Lower leg skin (tissue), 3 donors: ENCODE data around the gene FOXP4.

Experiments
- POLR2A ChIP-seq, 2 donors: fragments of 450-650 bp; IDR thresholded peaks; one replicate each; pipeline ENCODE4 v1.6.1; 2016 to 2017; ENCODE audit warnings: antibody characterized with exemption in 2 of 2, mild to moderate bottlenecking in 1 of 2, moderate library complexity in 1 of 2
- TF ChIP-seq, protein P1 (sequence below), 3 donors: fragments of 450-650 bp; IDR thresholded peaks; one replicate each; pipeline ENCODE4 v1.5.1; 2016; ENCODE audit warnings: antibody characterized with exemption in 3 of 3, mild to moderate bottlenecking in 3 of 3, moderate library complexity in 2 of 3

DNA sequence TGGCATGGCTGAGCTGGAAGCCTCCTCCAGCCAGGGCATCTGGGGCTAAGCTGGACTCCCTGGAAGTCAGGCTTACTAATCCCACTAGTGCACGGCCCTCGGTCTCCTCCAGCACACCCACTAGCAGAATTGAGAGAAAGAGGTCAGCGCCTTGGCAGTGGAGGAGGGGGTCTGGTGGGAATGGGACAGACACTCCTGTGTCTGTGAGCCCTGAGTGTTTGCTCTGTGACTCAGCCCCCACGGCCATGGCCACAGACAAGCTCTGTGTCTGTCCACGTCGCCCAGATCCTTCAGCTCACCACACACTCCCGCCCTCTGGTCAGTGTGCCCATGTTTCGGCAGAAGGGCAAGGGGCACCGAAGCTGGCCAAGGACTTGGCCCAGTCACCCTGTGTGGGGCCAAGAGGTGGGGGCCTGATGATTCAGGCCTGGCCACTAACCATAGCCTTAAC is 100.9 kb downstream of the FOXP4 start:
- TF ChIP-seq POLR2A (IDR thresholded peaks at IDR 0.05) = no peak
- TF ChIP-seq, protein P1, sequence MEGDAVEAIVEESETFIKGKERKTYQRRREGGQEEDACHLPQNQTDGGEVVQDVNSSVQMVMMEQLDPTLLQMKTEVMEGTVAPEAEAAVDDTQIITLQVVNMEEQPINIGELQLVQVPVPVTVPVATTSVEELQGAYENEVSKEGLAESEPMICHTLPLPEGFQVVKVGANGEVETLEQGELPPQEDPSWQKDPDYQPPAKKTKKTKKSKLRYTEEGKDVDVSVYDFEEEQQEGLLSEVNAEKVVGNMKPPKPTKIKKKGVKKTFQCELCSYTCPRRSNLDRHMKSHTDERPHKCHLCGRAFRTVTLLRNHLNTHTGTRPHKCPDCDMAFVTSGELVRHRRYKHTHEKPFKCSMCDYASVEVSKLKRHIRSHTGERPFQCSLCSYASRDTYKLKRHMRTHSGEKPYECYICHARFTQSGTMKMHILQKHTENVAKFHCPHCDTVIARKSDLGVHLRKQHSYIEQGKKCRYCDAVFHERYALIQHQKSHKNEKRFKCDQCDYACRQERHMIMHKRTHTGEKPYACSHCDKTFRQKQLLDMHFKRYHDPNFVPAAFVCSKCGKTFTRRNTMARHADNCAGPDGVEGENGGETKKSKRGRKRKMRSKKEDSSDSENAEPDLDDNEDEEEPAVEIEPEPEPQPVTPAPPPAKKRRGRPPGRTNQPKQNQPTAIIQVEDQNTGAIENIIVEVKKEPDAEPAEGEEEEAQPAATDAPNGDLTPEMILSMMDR (IDR thresholded peaks at IDR 0.05) = no peak
